Gastrocnemius medialis (tissue), 4 donors: ENCODE measurements around the gene TRIP10. TPM values are rescaled to one million over a fixed set of nuclear protein-coding genes. Genes with fewer than 3 reads are reported as not detected.
"Not testable (repeated sequence)": the region's sequence is repeated elsewhere in the genome, so short reads cannot be mapped to it uniquely, and the experiment has no call there.

Experiments
- ATAC-seq, 2 donors: fragments of 150-250 bp; one replicate each; pipeline ENCODE4 v1.9.1; 2016
- DNase-seq, 2 donors: peaks; one replicate each; pipeline ENCODE4 v3.0.0-alpha.2; 2019
- H3K27ac ChIP-seq, 4 donors: fragments of 200-600 bp; sonication (generic); 1 replicate in 1 of 4; 2 replicates in 3 of 4; pipeline ENCODE4 v1.5.1; 2016 to 2018; ENCODE audit warnings: mild to moderate bottlenecking in 2 of 4, moderate library complexity in 1 of 4
- H3K27me3 ChIP-seq, 3 donors: fragments of 200-600 bp; sonication (generic) in 2 of 3; 1 replicate in 1 of 3; 2 replicates in 2 of 3; pipeline versions ENCODE4 v1.5.1 to v1.6.0; 2016 to 2019; ENCODE audit warnings: mild to moderate bottlenecking in 1 of 3, moderate library complexity in 1 of 3
- H3K36me3 ChIP-seq, 2 donors: fragments of 200-600 bp; sonication (generic) in 1 of 2; one replicate each; pipeline ENCODE4 v1.5.1; 2017 to 2018
- H3K4me1 ChIP-seq, 2 donors: fragments of 200-600 bp; sonication (generic) in 1 of 2; one replicate each; pipeline ENCODE4 v1.5.1; 2016 to 2017; ENCODE audit warnings: mild to moderate bottlenecking in 2 of 2
- H3K4me3 ChIP-seq, 4 donors: fragments of 200-600 bp; sonication (generic) in 3 of 4; 1 replicate in 1 of 4; 2 replicates in 3 of 4; pipeline ENCODE4 v1.5.1; 2016 to 2019; ENCODE audit warnings: mild to moderate bottlenecking in 2 of 4
- H3K9me3 ChIP-seq, 3 donors: fragments of 200-600 bp; sonication (generic) in 2 of 3; 1 replicate in 1 of 3; 2 replicates in 2 of 3; pipeline ENCODE4 v1.5.1; 2016 to 2019
- POLR2A ChIP-seq, 2 donors: fragments of 450-650 bp; IDR thresholded peaks; one replicate each; pipeline ENCODE4 v1.6.1; 2017; ENCODE audit warnings: antibody characterized with exemption in 2 of 2, mild to moderate bottlenecking in 2 of 2, moderate library complexity in 2 of 2
- in situ Hi-C, 4 donors: fragments of 200-750 bp; cut with MboI; loops; one replicate each; pipeline versions ENCODE4 v1.15.0 to v1.8.0; 2017; ENCODE audit warnings: low sequenced_read_pairs in 4 of 4
- intact Hi-C: fragments of 100-400 bp; cut with DNase I; formaldehyde crosslinking; loops from one replicate; pipeline ENCODE4 v1.15.1; 2023; ENCODE audit warnings: low total_unique reads
- total RNA-seq, 4 donors: library from RNA; depleted of rRNA; stranded (reverse); fragments of >200 nt; gene quantifications; one replicate each; pipeline versions ENCODE4 v1.1.0 to v1.2.3, GENCODE V29; 2016
- TF ChIP-seq, protein P1 (sequence below), 5 experiments: fragments of 450-650 bp in 3 of 5; fragments of 200-600 bp in 2 of 5; sonication (generic) in 2 of 5; IDR thresholded peaks in 4 of 5; conservative IDR thresholded peaks in 1 of 5; 1 replicate in 4 of 5; 2 replicates in 1 of 5; pipeline ENCODE4 v1.5.1; 2016 to 2019; ENCODE audit warnings: antibody characterized with exemption in 5 of 5, mild to moderate bottlenecking in 3 of 5, moderate library complexity in 3 of 5

Gene TRIP10
- total RNA-seq, 4 donors from 2014 or later: 130 to 237 (median 178) TPM

GRCh38 chr19:6793973-6794372 lies 54.5 kb downstream of the TRIP10 start:
- DNase-seq (no peak), ATAC-seq (no peak)
- Histone ChIP-seq H3K27me3 (no peaks in the 10 kb centered on the region), H3K4me3 (no peak overlapping the region), H3K9me3 (peaks cover 0 to 9% (median 0%) of the 10 kb centered on the region in 3 donors), H3K27ac (no peak overlapping the region), H3K4me1 (no peaks in the 10 kb centered on the region), H3K36me3 (no peaks in the 10 kb centered on the region)
- in situ Hi-C loops: no loop called here
- intact Hi-C loops: no loop called here
- TF ChIP-seq, protein P1, sequence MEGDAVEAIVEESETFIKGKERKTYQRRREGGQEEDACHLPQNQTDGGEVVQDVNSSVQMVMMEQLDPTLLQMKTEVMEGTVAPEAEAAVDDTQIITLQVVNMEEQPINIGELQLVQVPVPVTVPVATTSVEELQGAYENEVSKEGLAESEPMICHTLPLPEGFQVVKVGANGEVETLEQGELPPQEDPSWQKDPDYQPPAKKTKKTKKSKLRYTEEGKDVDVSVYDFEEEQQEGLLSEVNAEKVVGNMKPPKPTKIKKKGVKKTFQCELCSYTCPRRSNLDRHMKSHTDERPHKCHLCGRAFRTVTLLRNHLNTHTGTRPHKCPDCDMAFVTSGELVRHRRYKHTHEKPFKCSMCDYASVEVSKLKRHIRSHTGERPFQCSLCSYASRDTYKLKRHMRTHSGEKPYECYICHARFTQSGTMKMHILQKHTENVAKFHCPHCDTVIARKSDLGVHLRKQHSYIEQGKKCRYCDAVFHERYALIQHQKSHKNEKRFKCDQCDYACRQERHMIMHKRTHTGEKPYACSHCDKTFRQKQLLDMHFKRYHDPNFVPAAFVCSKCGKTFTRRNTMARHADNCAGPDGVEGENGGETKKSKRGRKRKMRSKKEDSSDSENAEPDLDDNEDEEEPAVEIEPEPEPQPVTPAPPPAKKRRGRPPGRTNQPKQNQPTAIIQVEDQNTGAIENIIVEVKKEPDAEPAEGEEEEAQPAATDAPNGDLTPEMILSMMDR (IDR thresholded peaks at IDR 0.05 in 4 of 5, conservative IDR thresholded peaks at IDR 0.05 in 1 of 5): no peak
- no peak for TF ChIP-seq POLR2A (IDR thresholded peaks at IDR 0.05)

GRCh38 chr19:6794686-6795431 lies 55.4 kb downstream of the TRIP10 start:
- in situ Hi-C loops: no loop called here

GRCh38 chr19:6796278-6796677 lies 56.8 kb downstream of the TRIP10 start:
- TF ChIP-seq POLR2A (IDR thresholded peaks at IDR 0.05): no peak
- TF ChIP-seq, protein P1 (IDR thresholded peaks at IDR 0.05 in 4 of 5, conservative IDR thresholded peaks at IDR 0.05 in 1 of 5): no peak
- Histone ChIP-seq H3K36me3 (no peaks in the 10 kb centered on the region), H3K4me3 (no peak overlapping the region), H3K4me1 (no peaks in the 10 kb centered on the region), H3K27me3 (peaks cover 0 to 2% (median 0%) of the 10 kb centered on the region in 3 donors), H3K9me3 (peaks cover 0 to 9% (median 0%) of the 10 kb centered on the region in 3 donors), H3K27ac (no peak overlapping the region)
- in situ Hi-C loops: no loop called here
- ATAC-seq (no peak), DNase-seq (no peak)
- intact Hi-C loops: no loop called here

More at GRCh38 chr19:6794686-6795431, 55.4 kb downstream of the TRIP10 start:
- Histone ChIP-seq H3K9me3 (peaks cover 0 to 9% (median 0%) of the 10 kb centered on the region in 3 donors), H3K27ac (no peak overlapping the region), H3K4me1 (no peaks in the 10 kb centered on the region), H3K27me3 (no peaks in the 10 kb centered on the region), H3K36me3 (no peaks in the 10 kb centered on the region), H3K4me3 (no peak overlapping the region)
- no peak for ATAC-seq
- TF ChIP-seq, protein P1 (IDR thresholded peaks at IDR 0.05 in 4 of 5, conservative IDR thresholded peaks at IDR 0.05 in 1 of 5): no peak
- no peak for TF ChIP-seq POLR2A (IDR thresholded peaks at IDR 0.05)
- no peak for DNase-seq
- intact Hi-C loops: no loop called here

- Histone ChIP-seq H3K36me3 (no peaks in the 10 kb centered on the region), H3K4me1 (no peaks in the 10 kb centered on the region), H3K27ac (no peak overlapping the region), H3K4me3 (no peak overlapping the region), H3K9me3 (peaks cover 0 to 9% (median 0%) of the 10 kb centered on the region in 3 donors), H3K27me3 (peaks cover 0 to 8% (median 4%) of the 10 kb centered on the region in 3 donors)
- DNase-seq: no peak
- intact Hi-C loops (no loop called here), in situ Hi-C loops (no loop called here)
- no peak for ATAC-seq
- TF ChIP-seq, protein P1 (IDR thresholded peaks at IDR 0.05 in 4 of 5, conservative IDR thresholded peaks at IDR 0.05 in 1 of 5): no peak
- TF ChIP-seq POLR2A (IDR thresholded peaks at IDR 0.05): no peak
Measured at GRCh38 chr19:6797646-6798045, 58.2 kb downstream of the TRIP10 start.

GRCh38 chr19:6800160-6800790 lies 60.8 kb downstream of the TRIP10 start:
- DNase-seq, H3K9me3 ChIP-seq, ATAC-seq, intact Hi-C loops, H3K36me3 ChIP-seq, H3K4me3 ChIP-seq, H3K4me1 ChIP-seq, in situ Hi-C loops, H3K27ac ChIP-seq: not testable (repeated sequence)
- peaks cover 0 to 11% (median 7%) of the 10 kb centered on the region in 3 donors for H3K27me3 ChIP-seq
